GM21717 (cell line): Measurements from ENCODE around the gene HBM.
"Not testable (repeated sequence)": the region's sequence is repeated elsewhere in the genome, so short reads cannot be mapped to it uniquely, and the experiment has no call there.

Source experiments
- ATAC-seq: cut with Tn5 transposase; IDR thresholded peaks from one replicate; pipeline ENCODE4 v1.9.1; 2021; ENCODE audit warnings: mild to moderate bottlenecking, moderate library complexity; ENCODE audit not compliant: unreplicated experiment

HBM gene

DNA sequence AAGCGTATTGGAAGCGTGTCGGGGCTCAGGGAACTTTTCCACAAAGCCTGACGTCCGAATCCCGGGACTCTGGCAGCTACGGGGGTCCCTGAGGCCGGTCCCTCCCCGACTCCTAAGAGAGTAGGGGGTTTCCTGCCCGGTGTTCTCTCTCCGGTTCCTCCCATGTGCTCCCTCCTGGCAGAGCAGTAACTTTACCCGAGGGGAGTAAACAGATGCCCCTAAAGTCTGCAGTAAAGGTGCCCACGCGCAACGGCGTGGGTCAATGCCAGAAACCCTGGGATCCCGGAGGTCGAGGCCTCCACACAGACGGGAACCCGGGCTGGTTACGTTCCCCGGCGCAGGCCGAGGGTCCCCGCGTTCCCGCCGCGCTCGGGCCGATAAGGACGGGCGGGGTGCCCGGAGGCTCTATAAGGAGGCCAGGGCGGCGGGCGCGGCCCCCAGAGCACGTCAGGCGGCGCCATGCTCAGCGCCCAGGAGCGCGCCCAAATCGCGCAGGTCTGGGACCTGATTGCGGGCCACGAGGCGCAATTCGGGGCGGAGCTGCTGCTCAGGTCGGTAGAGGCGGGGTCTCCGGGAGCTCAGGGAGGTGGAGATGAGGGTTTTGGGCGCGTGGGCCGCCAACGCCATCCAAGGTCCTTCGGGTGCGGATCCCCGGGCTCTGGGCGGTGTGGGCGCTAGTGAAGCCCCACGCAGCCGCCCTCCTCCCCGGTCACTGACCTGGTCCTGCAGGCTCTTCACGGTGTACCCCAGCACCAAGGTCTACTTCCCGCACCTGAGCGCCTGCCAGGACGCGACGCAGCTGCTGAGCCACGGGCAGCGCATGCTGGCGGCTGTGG is at the start of gene HBM:
TSS of gene HBM (plus strand) at position 440 of the 836 bp plus-strand sequence. CDS start at position 460, 20 bp downstream.
- no peak for ATAC-seq

DNA sequence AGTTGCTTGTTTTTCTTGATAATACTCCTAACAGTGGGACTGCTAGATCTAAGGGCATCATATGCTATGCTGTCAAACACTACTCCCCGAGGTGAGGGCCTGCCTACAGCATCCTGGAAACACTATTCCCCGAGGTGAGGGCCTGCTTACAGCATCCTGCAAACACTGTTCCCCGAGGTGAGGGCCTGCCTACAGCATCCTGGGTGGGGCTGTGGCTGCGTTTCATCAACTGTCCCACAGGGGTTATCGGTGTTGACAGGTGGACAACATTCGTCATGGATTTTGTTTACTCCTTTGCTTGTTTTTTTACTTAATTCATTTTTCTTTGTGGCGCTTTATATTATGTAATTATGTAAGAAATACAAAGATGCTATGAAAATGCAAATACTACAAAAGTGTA is 49.8 kb upstream of the HBM start:
- ATAC-seq: no peak

DNA sequence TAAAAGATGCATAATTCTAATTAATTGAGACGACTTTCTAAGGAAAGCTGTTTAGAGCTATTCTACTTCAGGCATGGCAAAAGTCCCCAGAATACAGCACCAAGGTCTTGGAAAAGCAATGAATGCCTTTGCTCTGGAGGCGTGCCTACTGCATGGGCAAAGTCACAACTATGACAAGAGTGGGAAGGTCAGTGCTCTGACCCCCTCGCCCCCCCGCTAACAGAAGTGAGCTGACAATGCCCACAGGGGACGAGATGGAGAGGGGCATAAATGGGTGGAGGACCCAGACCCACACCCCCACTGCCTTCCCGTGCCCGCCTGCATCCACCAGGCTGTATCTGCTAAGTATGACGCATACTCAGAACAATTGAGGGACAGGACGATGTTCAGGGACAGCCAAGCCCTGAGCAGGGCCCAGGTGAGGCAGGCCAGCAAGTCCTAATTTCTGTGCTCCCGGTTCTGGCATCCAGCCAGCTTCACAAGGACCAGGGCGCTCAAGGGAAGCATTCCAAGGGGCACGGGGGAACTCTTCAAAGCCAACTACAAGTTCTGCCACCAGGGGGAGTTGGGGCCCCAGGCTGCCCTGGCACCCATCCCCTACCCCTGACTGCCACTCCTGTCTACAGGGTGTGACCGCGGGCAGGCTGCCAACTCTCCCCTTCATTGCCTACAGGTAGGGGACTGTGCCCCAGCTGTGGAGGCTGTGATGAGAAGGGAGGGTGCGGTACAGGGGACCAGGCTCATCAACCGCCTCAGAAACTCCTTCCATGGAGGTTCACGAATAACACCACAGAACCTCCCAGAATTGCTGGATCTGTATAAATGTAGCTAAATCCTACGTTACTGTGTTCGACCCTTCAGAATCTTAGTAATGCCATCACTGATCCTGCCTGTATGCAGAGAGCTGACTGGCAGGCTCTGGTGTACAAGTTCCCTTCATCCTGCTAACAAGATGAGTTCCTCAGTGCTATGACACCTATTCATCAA is 48.1 kb upstream of the HBM start:
- no peak for ATAC-seq

DNA sequence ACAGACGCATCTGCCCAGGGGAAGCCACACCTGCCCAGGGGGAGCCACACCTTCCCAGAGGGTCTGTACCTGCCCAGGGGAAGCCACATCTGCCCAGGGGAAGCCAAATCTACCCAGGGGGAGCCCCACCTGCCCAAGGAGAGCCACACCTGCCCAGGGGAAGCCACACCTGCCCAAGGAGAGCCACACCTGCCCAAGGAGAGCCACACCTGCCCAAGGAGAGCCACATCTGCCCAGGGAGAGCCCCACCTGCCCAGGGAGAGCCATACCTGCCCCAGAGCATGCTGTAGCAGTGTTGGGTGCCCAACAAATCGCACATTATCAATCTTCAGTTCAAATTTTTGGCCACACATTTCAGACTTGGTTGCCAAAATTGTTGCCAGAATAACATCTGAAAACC is 46.9 kb upstream of the HBM start:
- ATAC-seq: no peak

DNA sequence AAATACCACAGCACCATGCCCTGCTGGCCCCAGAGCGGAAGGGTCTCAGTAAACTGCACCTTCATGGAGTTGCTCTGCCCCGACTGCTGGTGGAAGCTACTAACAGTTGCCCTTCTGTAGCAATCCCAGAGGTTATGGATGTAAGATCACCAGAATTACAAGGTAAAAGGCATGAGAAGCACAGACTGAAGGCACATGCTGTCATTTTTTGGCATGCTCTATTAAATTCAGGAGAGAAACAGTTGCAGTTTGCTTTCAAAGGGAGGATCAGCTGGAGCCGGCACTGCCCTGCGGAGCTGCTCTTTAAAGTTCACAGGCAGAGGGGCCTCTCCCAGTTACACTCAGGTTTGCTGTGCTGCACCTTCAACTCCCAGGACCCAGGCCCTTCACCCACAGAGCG is 46.5 kb upstream of the HBM start:
- no peak for ATAC-seq

DNA sequence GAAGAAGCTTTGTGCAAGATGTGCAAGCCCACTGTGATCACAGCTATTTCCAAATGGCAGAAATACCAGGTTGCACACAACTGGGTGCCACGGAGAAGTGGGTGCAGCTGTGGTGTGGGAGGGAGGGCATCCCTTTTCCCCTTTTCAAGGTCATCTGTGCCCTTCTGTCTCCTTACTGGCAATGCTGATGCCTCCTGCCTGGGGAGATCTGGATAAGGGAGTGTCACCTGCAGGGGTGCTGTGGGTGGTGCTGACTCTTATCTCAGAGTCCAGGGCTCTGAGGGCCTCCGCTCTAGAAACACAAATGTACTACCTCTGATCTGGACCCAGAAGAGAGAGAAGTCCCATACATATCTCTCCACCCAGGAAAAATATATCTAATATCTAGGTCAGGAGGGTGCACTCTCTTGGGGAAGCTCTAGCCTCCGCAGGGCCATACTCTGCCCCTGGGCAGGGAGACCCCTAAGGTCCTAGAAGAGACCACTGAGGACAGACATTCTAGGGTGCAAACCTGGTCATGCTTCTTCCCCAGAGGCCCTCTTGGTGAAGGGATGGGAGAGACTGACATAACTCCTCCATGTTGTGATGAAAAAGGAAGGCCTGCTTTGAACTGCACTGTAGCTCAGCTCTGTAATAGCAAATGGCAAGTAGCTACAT is 45.8 kb upstream of the HBM start:
- no peak for ATAC-seq

DNA sequence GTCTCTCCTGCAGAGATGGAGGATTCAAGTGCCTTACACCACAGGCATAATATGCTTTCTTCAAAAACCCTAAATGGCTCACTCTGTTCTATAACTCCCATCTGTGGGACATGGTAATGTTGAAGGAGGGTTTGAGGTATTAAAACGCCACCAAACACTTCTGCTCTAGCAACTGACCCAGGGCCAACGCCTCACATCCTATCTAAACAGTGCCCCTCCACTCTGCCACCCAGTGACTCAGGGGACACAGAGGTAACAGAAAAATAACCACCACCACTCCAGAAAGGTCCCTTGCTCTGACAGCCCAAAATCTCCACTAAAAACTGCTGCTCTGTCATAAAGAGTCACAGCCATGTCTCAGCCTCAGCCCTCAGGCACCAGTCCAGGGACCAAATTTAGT is 45.0 kb upstream of the HBM start:
- ATAC-seq: no peak

DNA sequence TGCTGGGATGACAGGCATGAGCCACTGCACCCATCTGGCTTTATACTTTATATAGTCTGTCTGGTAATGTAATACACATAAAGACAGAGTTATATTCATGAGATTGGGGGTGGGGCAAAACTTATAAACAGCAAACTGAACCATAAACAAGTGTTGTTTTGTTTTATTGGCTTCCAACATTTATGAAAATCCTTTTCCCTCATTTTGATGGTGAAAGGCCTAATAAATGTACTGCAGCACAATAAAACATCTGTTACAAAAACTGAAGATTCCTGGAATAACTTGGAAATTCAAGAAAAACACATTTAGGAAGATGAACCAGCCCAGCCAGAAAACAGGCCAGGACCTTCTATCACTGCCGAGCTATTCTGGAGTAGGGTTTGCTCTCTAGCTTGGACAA is 43.4 kb upstream of the HBM start:
- ATAC-seq: no peak

- ATAC-seq: not testable (repeated sequence)
Measured at GRCh38 chr16:123558-124350, 42.0 kb upstream of the HBM start.

GRCh38 chr16:125011-125410 is 40.8 kb upstream of the HBM start:
- no peak for ATAC-seq

GRCh38 chr16:129075-129474 is 36.7 kb upstream of the HBM start:
- no peak for ATAC-seq

DNA sequence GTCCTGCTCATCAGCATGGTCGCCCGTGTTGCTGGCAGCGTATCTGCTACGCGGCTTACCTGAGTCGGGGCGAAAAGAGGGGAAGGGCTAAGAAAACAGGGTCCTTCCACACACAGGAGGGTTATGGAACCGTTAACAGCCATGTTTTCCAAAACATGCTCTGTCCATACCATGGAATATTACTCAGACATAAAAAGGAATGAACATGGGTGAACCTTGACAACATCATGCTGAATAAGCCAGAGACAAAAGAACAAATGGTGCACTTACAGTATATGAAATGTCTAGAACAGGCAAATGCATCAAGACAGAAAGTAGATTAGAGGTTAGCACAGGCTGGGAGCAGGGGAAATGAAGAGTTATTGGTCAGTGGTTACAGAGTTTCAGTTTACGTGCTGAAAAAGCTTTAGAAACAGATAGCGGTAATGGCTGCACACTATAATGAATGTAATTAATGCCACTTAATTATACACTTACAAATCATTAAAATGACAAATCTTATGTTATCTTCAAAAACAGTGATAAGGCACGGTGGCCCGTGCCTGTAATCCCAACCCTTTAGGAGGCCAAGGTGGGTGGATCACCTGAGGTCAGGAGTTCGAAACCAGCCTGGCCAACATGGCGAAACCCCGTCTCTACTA is 35.1 kb upstream of the HBM start:
- no peak for ATAC-seq

DNA sequence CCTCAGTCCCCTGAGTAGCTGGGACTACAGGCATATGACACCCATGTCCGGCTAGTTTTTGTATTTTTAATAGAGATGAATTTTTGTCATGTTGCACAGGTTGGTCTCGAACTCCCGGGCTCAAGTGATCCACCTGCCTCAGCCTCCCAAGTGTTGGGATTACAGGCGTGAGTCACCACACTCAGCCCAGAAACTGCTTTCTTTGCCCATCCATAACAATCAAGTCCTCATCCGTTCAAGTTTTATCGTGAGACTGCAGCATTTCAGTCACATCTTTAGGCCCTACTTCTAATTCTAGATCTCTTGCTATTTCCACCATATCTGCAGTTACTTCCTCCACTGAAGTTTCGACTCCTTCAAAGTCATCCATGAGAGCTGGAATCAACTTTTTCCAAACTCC is 33.7 kb upstream of the HBM start:
- ATAC-seq: no peak

- ATAC-seq: no peak
Measured at GRCh38 chr16:133716-134115, 32.1 kb upstream of the HBM start.

DNA sequence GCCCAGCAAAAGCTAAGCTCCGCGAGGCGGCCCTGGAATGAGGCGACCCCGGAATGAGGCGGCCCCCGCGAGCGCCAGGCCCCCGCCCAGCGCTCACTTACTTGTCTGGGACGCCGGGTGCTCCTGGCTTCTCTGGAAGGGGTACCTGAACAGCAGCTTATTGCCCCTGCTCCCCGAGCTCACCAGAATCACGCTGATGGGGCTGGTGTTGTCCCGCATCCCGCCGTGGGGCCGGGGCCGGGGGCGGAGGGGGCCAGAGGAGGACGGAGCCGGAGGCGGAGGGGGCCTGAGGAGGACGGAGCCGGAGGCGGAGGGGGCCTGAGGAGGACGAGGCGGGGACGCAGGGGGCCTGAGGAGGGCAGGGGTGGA is 27.7 kb upstream of the HBM start:
- no peak for ATAC-seq

DNA sequence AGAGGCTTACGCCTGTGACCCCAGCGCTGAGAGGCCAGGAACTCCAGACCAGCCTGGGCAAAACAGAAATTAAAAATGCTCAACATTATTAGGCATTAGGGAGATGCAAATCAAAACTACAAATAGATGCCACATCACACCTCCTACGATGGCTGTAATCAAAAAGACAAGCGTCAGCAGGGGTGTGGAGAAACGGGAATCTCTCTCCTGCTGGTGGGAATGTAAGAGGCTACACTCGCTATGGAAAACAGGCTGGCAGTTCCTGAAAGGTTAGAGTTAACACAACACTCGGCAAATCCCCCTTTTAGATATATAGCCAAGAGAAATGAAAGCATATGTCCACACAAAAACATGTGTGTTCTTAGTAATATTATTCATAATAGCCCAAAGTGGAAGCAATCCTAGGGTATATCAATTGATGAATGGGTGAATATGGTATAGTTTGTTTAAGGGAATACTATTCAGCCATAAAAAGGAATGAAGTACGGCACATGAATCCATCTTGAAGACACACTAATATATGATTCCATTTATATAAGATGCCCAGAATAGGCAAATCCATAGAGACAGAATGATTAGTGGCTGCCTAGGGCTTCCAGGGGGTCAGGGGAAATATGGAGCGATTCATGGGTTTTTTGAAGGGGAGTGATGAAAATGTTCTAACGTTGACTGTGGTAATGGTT is 25.5 kb upstream of the HBM start:
- ATAC-seq: no peak

GRCh38 chr16:142405-142967 is 23.3 kb upstream of the HBM start:
- no peak for ATAC-seq

DNA sequence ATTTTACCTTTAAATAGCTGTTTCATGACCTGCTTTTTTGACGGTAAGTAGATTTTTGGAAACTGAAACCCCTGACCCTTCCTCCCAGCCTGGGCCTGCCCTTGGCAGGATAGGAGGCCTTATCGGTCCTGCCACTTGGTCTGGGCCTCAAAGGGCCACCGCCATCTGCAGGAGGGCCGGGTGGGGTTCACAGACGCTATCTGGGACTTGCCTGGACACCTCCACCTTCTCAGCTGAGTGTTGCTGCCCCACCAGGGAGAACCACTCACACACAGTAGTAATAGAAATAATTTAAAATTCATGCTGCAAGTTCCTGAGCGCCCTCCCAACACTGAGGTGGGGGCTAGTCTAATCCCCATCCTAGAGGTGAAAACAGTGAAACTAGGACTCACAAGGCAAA is 22.7 kb upstream of the HBM start:
- ATAC-seq: no peak

DNA sequence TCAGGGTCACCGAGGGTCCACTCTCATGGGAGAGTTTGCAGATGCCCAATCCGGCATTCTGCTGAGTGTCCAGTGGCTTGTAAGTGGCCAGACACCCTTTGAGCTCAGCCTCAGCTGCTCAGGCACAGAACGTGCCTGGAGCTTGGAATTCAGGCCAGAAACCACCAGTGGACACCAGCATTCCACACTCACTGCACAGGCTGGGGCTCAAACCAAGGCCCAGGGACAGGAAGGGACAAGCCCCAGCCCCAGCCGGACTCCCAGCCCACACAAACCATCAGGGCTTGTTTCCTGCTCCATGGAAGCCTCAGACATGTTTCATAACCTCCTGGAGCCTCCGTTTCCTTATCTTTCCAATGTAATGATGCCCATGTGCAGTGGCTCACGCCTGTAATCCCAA is 22.3 kb upstream of the HBM start:
- no peak for ATAC-seq
